Neural crest cell (in vitro differentiated cells): Measurements from ENCODE around the gene CLIC1. TPM values are rescaled to one million over a fixed set of nuclear protein-coding genes. Genes with fewer than 3 reads are reported as not detected.

Experiments
- DNase-seq: peaks from one replicate; pipeline ENCODE4 v3.0.0; 2021; ENCODE audit warnings: low read depth, mixed read lengths, low spot score
- H3K27ac Mint-ChIP-seq: one replicate; pipeline ENCODE4 v1.8.0; 2021; ENCODE audit warnings: mild to moderate bottlenecking, mixed read lengths; ENCODE audit not compliant: unreplicated experiment
- H3K27me3 Mint-ChIP-seq: 2 replicates; pipeline ENCODE4 v1.8.0; 2021; ENCODE audit warnings: low read depth, mild to moderate bottlenecking, mixed read lengths
- H3K36me3 Mint-ChIP-seq: 2 replicates; pipeline ENCODE4 v1.8.0; 2021; ENCODE audit warnings: low read depth, mild to moderate bottlenecking, mixed read lengths
- H3K4me1 Mint-ChIP-seq: 2 replicates; pipeline ENCODE4 v1.8.0; 2021; ENCODE audit warnings: mixed read lengths
- H3K4me3 Mint-ChIP-seq: one replicate; pipeline ENCODE4 v1.8.0; 2021; ENCODE audit warnings: mild to moderate bottlenecking, mixed read lengths
- H3K9me3 Mint-ChIP-seq: 2 replicates; pipeline ENCODE4 v1.8.0; 2021; ENCODE audit warnings: mixed read lengths
- CTCF ChIP-seq: fragments of 200-600 bp; sonication (generic); conservative IDR thresholded peaks from 2 replicates; pipeline ENCODE4 v1.5.0; 2021; ENCODE audit warnings: antibody characterized with exemption, mild to moderate bottlenecking
- microRNA-seq: library from miRNA; unstranded; fragments of <30 nt; microRNA quantifications from one replicate; pipeline ENCODE4, GENCODE V29; 2020
- total RNA-seq: library from RNA; stranded (reverse); gene quantifications from 2 replicates; pipeline ENCODE4 v1.2.1, GENCODE V29; 2021

The CLIC1 gene
- total RNA-seq, 1 donor from 2014 or later: 313 TPM

GRCh38 chr6:31687321-31687720, 49.0 kb downstream of the CLIC1 start:
- Mint-ChIP-seq H3K36me3 (peaks cover 6% of the 10 kb centered on the region), H3K9me3 (no peaks in the 10 kb centered on the region), H3K4me3 (no peak overlapping the region), H3K27ac (no peak overlapping the region), H3K27me3 (no peaks in the 10 kb centered on the region), H3K4me1 (peaks cover 12% of the 10 kb centered on the region)
- no peak for TF ChIP-seq CTCF
- DNase-seq: no peak

- no peak for TF ChIP-seq CTCF
- no peaks in the 10 kb centered on the region for H3K9me3 Mint-ChIP-seq
- H3K27ac Mint-ChIP-seq: no peak overlapping the region
- H3K4me1 Mint-ChIP-seq: peaks cover 17% of the 10 kb centered on the region
- H3K27me3 Mint-ChIP-seq: peaks cover 6% of the 10 kb centered on the region
- no peak for DNase-seq
- no peak overlapping the region for H3K4me3 Mint-ChIP-seq
- peaks cover 6% of the 10 kb centered on the region for H3K36me3 Mint-ChIP-seq
Measured at GRCh38 chr6:31686483-31686882, 49.8 kb downstream of the CLIC1 start.

GRCh38 chr6:31683591-31683990, 52.7 kb downstream of the CLIC1 start:
- H3K4me3 Mint-ChIP-seq: peak overlapping the region; percentile 76
- DNase-seq: no peak
- no peaks in the 10 kb centered on the region for H3K9me3 Mint-ChIP-seq
- peaks cover 6% of the 10 kb centered on the region for H3K36me3 Mint-ChIP-seq
- peaks cover 14% of the 10 kb centered on the region for H3K27me3 Mint-ChIP-seq
- H3K27ac Mint-ChIP-seq: no peak overlapping the region
- TF ChIP-seq CTCF: no peak
- H3K4me1 Mint-ChIP-seq: peaks cover 28% of the 10 kb centered on the region

GRCh38 chr6:31681135-31681671, 55.1 kb downstream of the CLIC1 start:
- no peak for TF ChIP-seq CTCF
- H3K4me3 Mint-ChIP-seq: peak overlapping the region; percentile 82
- H3K9me3 Mint-ChIP-seq: no peaks in the 10 kb centered on the region

More at GRCh38 chr6:31681135-31681671, 55.1 kb downstream of the CLIC1 start:
- H3K36me3 Mint-ChIP-seq: peaks cover under 1% of the 10 kb centered on the region
- no peak for DNase-seq
- no peak overlapping the region for H3K27ac Mint-ChIP-seq
- H3K27me3 Mint-ChIP-seq: peaks cover 14% of the 10 kb centered on the region
- H3K4me1 Mint-ChIP-seq: peaks cover 28% of the 10 kb centered on the region

Small RNA genes within 50 kb of the gene (microRNA-seq; reads per million reads assigned to microRNA genes)
- gene MIR4646: 8.3 reads per million, percentile 13 among the genes with 10 or more reads in this experiment

Other genes starting within 250 kb of the CLIC1 start
- gene MICB, start 238.4 kb downstream of the CLIC1 start, total RNA-seq: 0.61 TPM in 1 of 2 replicates, not detected in the other
- gene MCCD1, start 207.6 kb downstream of the CLIC1 start, total RNA-seq: not detected in 2 replicates
- 836 and 881 TPM in 2 replicates for gene DDX39B, start 194.5 kb downstream of the CLIC1 start, total RNA-seq
- gene ATP6V1G2, start 189.9 kb downstream of the CLIC1 start, total RNA-seq: 3.3 and 5.1 TPM in 2 replicates
- 25.7 and 28.6 TPM in 2 replicates for gene NFKBIL1, start 188.9 kb downstream of the CLIC1 start, total RNA-seq
- 0.26 and 0.36 TPM in 2 replicates for gene LTA, start 164.2 kb downstream of the CLIC1 start, total RNA-seq
- not detected in 2 replicates for gene TNF, start 161.0 kb downstream of the CLIC1 start, total RNA-seq
- not detected in 2 replicates for gene LTB, start 154.1 kb downstream of the CLIC1 start, total RNA-seq
- not detected in 2 replicates for gene LST1, start 150.3 kb downstream of the CLIC1 start, total RNA-seq
- gene NCR3, start 143.5 kb downstream of the CLIC1 start, total RNA-seq: not detected in 2 replicates
- not detected in 2 replicates for gene AIF1, start 121.3 kb downstream of the CLIC1 start, total RNA-seq
- gene PRRC2A, start 115.8 kb downstream of the CLIC1 start, total RNA-seq: 347 and 356 TPM in 2 replicates
- gene BAG6, start 83.9 kb downstream of the CLIC1 start, total RNA-seq: 439 and 459 TPM in 2 replicates
- gene APOM, start 80.6 kb downstream of the CLIC1 start, total RNA-seq: 3.8 and 4.2 TPM in 2 replicates
- gene C6orf47, start 75.8 kb downstream of the CLIC1 start, total RNA-seq: 23.5 TPM in 2 replicates
- 16.8 and 17.6 TPM in 2 replicates for gene GPANK1, start 71.5 kb downstream of the CLIC1 start, total RNA-seq
- gene CSNK2B, start 70.5 kb downstream of the CLIC1 start, total RNA-seq: 185 and 188 TPM in 2 replicates
- 24.0 and 24.2 TPM in 2 replicates for gene LY6G5B, start 66.6 kb downstream of the CLIC1 start, total RNA-seq
- gene LY6G5C, start 55.5 kb downstream of the CLIC1 start, total RNA-seq: 9.1 and 11.0 TPM in 2 replicates
- gene ABHD16A, start 33.2 kb downstream of the CLIC1 start, total RNA-seq: 70.9 and 73.6 TPM in 2 replicates
- gene LY6G6F, start 29.7 kb downstream of the CLIC1 start, total RNA-seq: not detected in 2 replicates
- not detected in 2 replicates for gene LY6G6D, start 21.2 kb downstream of the CLIC1 start, total RNA-seq
- 1.2 TPM in 2 replicates for gene LY6G6C, start 14.8 kb downstream of the CLIC1 start, total RNA-seq
- not detected in 2 replicates for gene MPIG6B, start 13.2 kb downstream of the CLIC1 start, total RNA-seq
- gene DDAH2, start 7.2 kb downstream of the CLIC1 start, total RNA-seq: 186 and 194 TPM in 2 replicates
- gene MSH5, start 3.5 kb upstream of the CLIC1 start, total RNA-seq: 79.5 and 86.2 TPM in 2 replicates
- 21.3 and 25.1 TPM in 2 replicates for gene SAPCD1, start 26.1 kb upstream of the CLIC1 start, total RNA-seq
- 2.0 and 2.7 TPM in 2 replicates for gene VWA7, start 40.8 kb upstream of the CLIC1 start, total RNA-seq
- gene VARS1, start 59.2 kb upstream of the CLIC1 start, total RNA-seq: 162 and 163 TPM in 2 replicates
- gene LSM2, start 70.4 kb upstream of the CLIC1 start, total RNA-seq: 122 and 135 TPM in 2 replicates
- 1.5 and 1.8 TPM in 2 replicates for gene HSPA1L, start 78.8 kb upstream of the CLIC1 start, total RNA-seq
- gene HSPA1A, start 79.0 kb upstream of the CLIC1 start, total RNA-seq: 70.3 and 72.3 TPM in 2 replicates
- 78.5 and 82.5 TPM in 2 replicates for gene HSPA1B, start 91.2 kb upstream of the CLIC1 start, total RNA-seq
- 46.3 and 49.9 TPM in 2 replicates for gene NEU1, start 126.3 kb upstream of the CLIC1 start, total RNA-seq
- 0.32 and 0.84 TPM in 2 replicates for gene SLC44A4, start 142.5 kb upstream of the CLIC1 start, total RNA-seq
- 202 and 205 TPM in 2 replicates for gene EHMT2, start 161.2 kb upstream of the CLIC1 start, total RNA-seq
- gene ZBTB12, start 165.6 kb upstream of the CLIC1 start, total RNA-seq: 60.8 and 61.1 TPM in 2 replicates
- 0.35 and 1.2 TPM in 2 replicates for gene C2, start 191.2 kb upstream of the CLIC1 start, total RNA-seq
- gene CFB, start 209.6 kb upstream of the CLIC1 start, total RNA-seq: not detected in 2 replicates
- gene NELFE, start 222.4 kb upstream of the CLIC1 start, total RNA-seq: 86.1 and 88.4 TPM in 2 replicates
- 77.9 and 88.7 TPM in 2 replicates for gene SKIC2, start 222.6 kb upstream of the CLIC1 start, total RNA-seq
- gene DXO, start 235.6 kb upstream of the CLIC1 start, total RNA-seq: 23.8 and 26.6 TPM in 2 replicates
- gene C4A, start 245.5 kb upstream of the CLIC1 start, total RNA-seq: 5.6 and 10.1 TPM in 2 replicates